Measurements from ENCODE around the gene LYSMD2.
"Not testable (repeated sequence)": the region's sequence is repeated elsewhere in the genome, so short reads cannot be mapped to it uniquely, and the experiment has no call there.

LYSMD2 gene

GRCh38 chr15:51737522-51738305, at the start of gene LYSMD2:
Gene LYSMD2, minus strand, starts transcription at chr15:51737655. Its CDS starts 33 bp downstream, at chr15:51737622.
- H3K4me3 ChIP-seq (ENCODE audit: low read depth in 1 of 5, low read length in 5 of 5), result peak within 1 kb of the TSS; percentile 71 to 84 (median 80)
- H3K27ac ChIP-seq (ENCODE audit: low read depth, low read length), result peak within 1 kb of the TSS; percentile 62
- peaks cover 2 to 25% (median 16%) of the 10 kb centered on the region in 5 donors for H3K4me1 ChIP-seq (ENCODE audit: control insufficient read depth in 5 of 5, insufficient read depth in 5 of 5, low read length in 5 of 5)
- H3K9me3 ChIP-seq (ENCODE audit: control insufficient read depth in 5 of 5, low read length in 5 of 5), result no peaks in the 10 kb centered on the region
- peak within 1 kb of the TSS; percentile 38 to 83 (median 54) for H3K9ac ChIP-seq (ENCODE audit: low read length in 5 of 5)
- H3K27me3 ChIP-seq (ENCODE audit: control insufficient read depth in 5 of 5, insufficient read depth in 4 of 5, low read length in 5 of 5), result no peaks in the 10 kb centered on the region
- no peaks in the 10 kb centered on the region for H3K36me3 ChIP-seq (ENCODE audit: control insufficient read depth in 5 of 5, insufficient read depth in 5 of 5, low read length in 5 of 5)

GRCh38 chr15:51787130-51787529, 49.7 kb upstream of the LYSMD2 start:
- not testable (repeated sequence) for H3K27ac ChIP-seq (ENCODE audit: low read depth, low read length); H3K4me1 ChIP-seq (ENCODE audit: control insufficient read depth in 5 of 5, insufficient read depth in 5 of 5, low read length in 5 of 5); H3K9ac ChIP-seq (ENCODE audit: low read length in 5 of 5); H3K27me3 ChIP-seq (ENCODE audit: control insufficient read depth in 5 of 5, insufficient read depth in 4 of 5, low read length in 5 of 5); H3K4me3 ChIP-seq (ENCODE audit: low read depth in 1 of 5, low read length in 5 of 5); H3K9me3 ChIP-seq (ENCODE audit: control insufficient read depth in 5 of 5, low read length in 5 of 5)
- H3K36me3 ChIP-seq (ENCODE audit: control insufficient read depth in 5 of 5, insufficient read depth in 5 of 5, low read length in 5 of 5), result peaks cover 5 to 22% (median 15%) of the 10 kb centered on the region in 5 donors

GRCh38 chr15:51783967-51784366, 46.5 kb upstream of the LYSMD2 start:
- H3K9me3 ChIP-seq (ENCODE audit: control insufficient read depth in 5 of 5, low read length in 5 of 5), result no peaks in the 10 kb centered on the region
- H3K27ac ChIP-seq (ENCODE audit: low read depth, low read length), result no peak overlapping the region
- H3K36me3 ChIP-seq (ENCODE audit: control insufficient read depth in 5 of 5, insufficient read depth in 5 of 5, low read length in 5 of 5), result peaks cover 9 to 27% (median 21%) of the 10 kb centered on the region in 5 donors
- no peak overlapping the region for H3K9ac ChIP-seq (ENCODE audit: low read length in 5 of 5)
- H3K4me3 ChIP-seq (ENCODE audit: low read depth in 1 of 5, low read length in 5 of 5), result no peak overlapping the region
- no peaks in the 10 kb centered on the region for H3K27me3 ChIP-seq (ENCODE audit: control insufficient read depth in 5 of 5, insufficient read depth in 4 of 5, low read length in 5 of 5)
- H3K4me1 ChIP-seq (ENCODE audit: control insufficient read depth in 5 of 5, insufficient read depth in 5 of 5, low read length in 5 of 5), result no peaks in the 10 kb centered on the region

- Histone ChIP-seq H3K9me3 (ENCODE audit: control insufficient read depth in 5 of 5, low read length in 5 of 5) (no peaks in the 10 kb centered on the region), H3K4me1 (ENCODE audit: control insufficient read depth in 5 of 5, insufficient read depth in 5 of 5, low read length in 5 of 5) (no peaks in the 10 kb centered on the region), H3K9ac (ENCODE audit: low read length in 5 of 5) (no peak overlapping the region), H3K27me3 (ENCODE audit: control insufficient read depth in 5 of 5, insufficient read depth in 4 of 5, low read length in 5 of 5) (no peaks in the 10 kb centered on the region), H3K4me3 (ENCODE audit: low read depth in 1 of 5, low read length in 5 of 5) (no peak overlapping the region), H3K36me3 (ENCODE audit: control insufficient read depth in 5 of 5, insufficient read depth in 5 of 5, low read length in 5 of 5) (peaks cover 10 to 27% (median 19%) of the 10 kb centered on the region in 5 donors), H3K27ac (ENCODE audit: low read depth, low read length) (no peak overlapping the region)
These were observed 45.0 kb upstream of the LYSMD2 start for GRCh38 chr15:51782357-51782896.

- Histone ChIP-seq H3K4me3 (ENCODE audit: low read depth in 1 of 5, low read length in 5 of 5) (no peak overlapping the region), H3K27me3 (ENCODE audit: control insufficient read depth in 5 of 5, insufficient read depth in 4 of 5, low read length in 5 of 5) (no peaks in the 10 kb centered on the region), H3K36me3 (ENCODE audit: control insufficient read depth in 5 of 5, insufficient read depth in 5 of 5, low read length in 5 of 5) (peaks cover 10 to 24% (median 17%) of the 10 kb centered on the region in 5 donors), H3K9ac (ENCODE audit: low read length in 5 of 5) (no peak overlapping the region), H3K4me1 (ENCODE audit: control insufficient read depth in 5 of 5, insufficient read depth in 5 of 5, low read length in 5 of 5) (peaks cover 0 to 4% (median 0%) of the 10 kb centered on the region in 5 donors), H3K9me3 (ENCODE audit: control insufficient read depth in 5 of 5, low read length in 5 of 5) (no peaks in the 10 kb centered on the region), H3K27ac (ENCODE audit: low read depth, low read length) (no peak overlapping the region)
These were observed 44.1 kb upstream of the LYSMD2 start for GRCh38 chr15:51781506-51781905.

- peaks cover 0 to 9% (median 4%) of the 10 kb centered on the region in 5 donors for H3K4me1 ChIP-seq (ENCODE audit: control insufficient read depth in 5 of 5, insufficient read depth in 5 of 5, low read length in 5 of 5)
- H3K4me3 ChIP-seq (ENCODE audit: low read depth in 1 of 5, low read length in 5 of 5), result no peak overlapping the region
- no peaks in the 10 kb centered on the region for H3K27me3 ChIP-seq (ENCODE audit: control insufficient read depth in 5 of 5, insufficient read depth in 4 of 5, low read length in 5 of 5)
- no peak overlapping the region for H3K27ac ChIP-seq (ENCODE audit: low read depth, low read length)
- no peak overlapping the region for H3K9ac ChIP-seq (ENCODE audit: low read length in 5 of 5)
- peaks cover 8 to 21% (median 16%) of the 10 kb centered on the region in 5 donors for H3K36me3 ChIP-seq (ENCODE audit: control insufficient read depth in 5 of 5, insufficient read depth in 5 of 5, low read length in 5 of 5)
- no peaks in the 10 kb centered on the region for H3K9me3 ChIP-seq (ENCODE audit: control insufficient read depth in 5 of 5, low read length in 5 of 5)
These were observed 43.2 kb upstream of the LYSMD2 start for GRCh38 chr15:51780636-51781035.

GRCh38 chr15:51776952-51777569, 39.6 kb upstream of the LYSMD2 start:
- H3K27ac ChIP-seq (ENCODE audit: low read depth, low read length), result no peak overlapping the region
- H3K9ac ChIP-seq (ENCODE audit: low read length in 5 of 5), result no peak overlapping the region
- no peaks in the 10 kb centered on the region for H3K9me3 ChIP-seq (ENCODE audit: control insufficient read depth in 5 of 5, low read length in 5 of 5)
- no peaks in the 10 kb centered on the region for H3K27me3 ChIP-seq (ENCODE audit: control insufficient read depth in 5 of 5, insufficient read depth in 4 of 5, low read length in 5 of 5)
- H3K4me3 ChIP-seq (ENCODE audit: low read depth in 1 of 5, low read length in 5 of 5), result no peak overlapping the region
- H3K4me1 ChIP-seq (ENCODE audit: control insufficient read depth in 5 of 5, insufficient read depth in 5 of 5, low read length in 5 of 5), result peaks cover 0 to 9% (median 4%) of the 10 kb centered on the region in 5 donors
- H3K36me3 ChIP-seq (ENCODE audit: control insufficient read depth in 5 of 5, insufficient read depth in 5 of 5, low read length in 5 of 5), result peaks cover 13 to 27% (median 15%) of the 10 kb centered on the region in 5 donors

- H3K4me1 ChIP-seq (ENCODE audit: control insufficient read depth in 5 of 5, insufficient read depth in 5 of 5, low read length in 5 of 5), result peaks cover 0 to 9% (median 4%) of the 10 kb centered on the region in 5 donors
- no peaks in the 10 kb centered on the region for H3K9me3 ChIP-seq (ENCODE audit: control insufficient read depth in 5 of 5, low read length in 5 of 5)
- H3K27ac ChIP-seq (ENCODE audit: low read depth, low read length), result no peak overlapping the region
- no peak overlapping the region for H3K9ac ChIP-seq (ENCODE audit: low read length in 5 of 5)
- no peak overlapping the region for H3K4me3 ChIP-seq (ENCODE audit: low read depth in 1 of 5, low read length in 5 of 5)
- H3K36me3 ChIP-seq (ENCODE audit: control insufficient read depth in 5 of 5, insufficient read depth in 5 of 5, low read length in 5 of 5), result peaks cover 9 to 26% (median 11%) of the 10 kb centered on the region in 5 donors
- no peaks in the 10 kb centered on the region for H3K27me3 ChIP-seq (ENCODE audit: control insufficient read depth in 5 of 5, insufficient read depth in 4 of 5, low read length in 5 of 5)
These were observed 38.7 kb upstream of the LYSMD2 start for GRCh38 chr15:51775967-51776816.

GRCh38 chr15:51774916-51775315, 37.5 kb upstream of the LYSMD2 start:
- no peak overlapping the region for H3K27ac ChIP-seq (ENCODE audit: low read depth, low read length)
- H3K9ac ChIP-seq (ENCODE audit: low read length in 5 of 5), result no peak overlapping the region
- H3K36me3 ChIP-seq (ENCODE audit: control insufficient read depth in 5 of 5, insufficient read depth in 5 of 5, low read length in 5 of 5), result peaks cover 6 to 31% (median 14%) of the 10 kb centered on the region in 5 donors
- no peaks in the 10 kb centered on the region for H3K27me3 ChIP-seq (ENCODE audit: control insufficient read depth in 5 of 5, insufficient read depth in 4 of 5, low read length in 5 of 5)
- peaks cover 0 to 9% (median 4%) of the 10 kb centered on the region in 5 donors for H3K4me1 ChIP-seq (ENCODE audit: control insufficient read depth in 5 of 5, insufficient read depth in 5 of 5, low read length in 5 of 5)
- H3K4me3 ChIP-seq (ENCODE audit: low read depth in 1 of 5, low read length in 5 of 5), result no peak overlapping the region
- H3K9me3 ChIP-seq (ENCODE audit: control insufficient read depth in 5 of 5, low read length in 5 of 5), result no peaks in the 10 kb centered on the region

Data from subcutaneous abdominal adipose tissue (tissue), 5 donors.